Measurements from ENCODE around the gene LNPEP.

The LNPEP gene

GRCh38 chr5:96935559-96936430 is at the start of gene LNPEP:
Gene LNPEP, plus strand, starts transcription at chr5:96936080. Its CDS starts 76 bp downstream, at chr5:96936156.
- peak; percentile 78 to 93 (median 84) for DNase-seq

- no peak for DNase-seq
Observed at GRCh38 chr5:96893342-96893741, 42.5 kb upstream of the LNPEP start.

GRCh38 chr5:96896276-96896675 is 39.6 kb upstream of the LNPEP start:
- DNase-seq: no peak

- DNase-seq: no peak
Observed at GRCh38 chr5:96896806-96897205, 39.1 kb upstream of the LNPEP start.

GRCh38 chr5:96901384-96901783 is 34.5 kb upstream of the LNPEP start:
- DNase-seq: no peak

GRCh38 chr5:96901841-96902240 is 34.0 kb upstream of the LNPEP start:
- no peak for DNase-seq

- no peak for DNase-seq
Observed at GRCh38 chr5:96902876-96903275, 33.0 kb upstream of the LNPEP start.

GRCh38 chr5:96903300-96903699 is 32.6 kb upstream of the LNPEP start:
- no peak for DNase-seq

- DNase-seq: no peak
Observed at GRCh38 chr5:96904054-96904931, 31.6 kb upstream of the LNPEP start.

- DNase-seq: no peak
Observed at GRCh38 chr5:96905864-96906263, 30.0 kb upstream of the LNPEP start.

- no peak for DNase-seq
Observed at GRCh38 chr5:96909003-96909402, 26.9 kb upstream of the LNPEP start.

GRCh38 chr5:96909435-96909834 is 26.4 kb upstream of the LNPEP start:
- no peak for DNase-seq

- no peak for DNase-seq
Observed at GRCh38 chr5:96911139-96911538, 24.7 kb upstream of the LNPEP start.

GRCh38 chr5:96913233-96913632 is 22.6 kb upstream of the LNPEP start:
- DNase-seq: no peak

- no peak for DNase-seq
Observed at GRCh38 chr5:96919754-96920197, 16.1 kb upstream of the LNPEP start.

GRCh38 chr5:96920744-96921355 is 15.0 kb upstream of the LNPEP start:
- DNase-seq: no peak

GRCh38 chr5:96922499-96923244 is 13.2 kb upstream of the LNPEP start:
- DNase-seq: no peak

- DNase-seq: peak in 1 of 4 experiments; percentile 21
Observed at GRCh38 chr5:96924016-96924443, 11.8 kb upstream of the LNPEP start.

GRCh38 chr5:96926276-96926675 is 9.6 kb upstream of the LNPEP start:
- DNase-seq: no peak

- no peak for DNase-seq
Observed at GRCh38 chr5:96927008-96927407, 8.9 kb upstream of the LNPEP start.

GRCh38 chr5:96928931-96929708 is 6.8 kb upstream of the LNPEP start:
- DNase-seq: no peak

- no peak for DNase-seq
Observed at GRCh38 chr5:96930058-96930457, 5.8 kb upstream of the LNPEP start.

All from activated naive CD4-positive, alpha-beta T cell (primary cell).